GM12891 (cell line): ENCODE data around the gene PPM1E.

Experiments
- POLR2A ChIP-seq: IDR thresholded peaks from 2 replicates; pipeline ENCODE4 v1.6.1; 2011; ENCODE audit warnings: low read depth, low read length, control low read depth
- POLR2AphosphoS5 ChIP-seq: IDR thresholded peaks from 2 replicates; pipeline ENCODE4 v1.6.1; 2011; ENCODE audit warnings: low read depth, low read length, control low read depth
- TAF1 ChIP-seq: IDR thresholded peaks from 2 replicates; pipeline ENCODE4 v1.6.1; 2011; ENCODE audit warnings: low read depth, low read length, control low read depth

DNA sequence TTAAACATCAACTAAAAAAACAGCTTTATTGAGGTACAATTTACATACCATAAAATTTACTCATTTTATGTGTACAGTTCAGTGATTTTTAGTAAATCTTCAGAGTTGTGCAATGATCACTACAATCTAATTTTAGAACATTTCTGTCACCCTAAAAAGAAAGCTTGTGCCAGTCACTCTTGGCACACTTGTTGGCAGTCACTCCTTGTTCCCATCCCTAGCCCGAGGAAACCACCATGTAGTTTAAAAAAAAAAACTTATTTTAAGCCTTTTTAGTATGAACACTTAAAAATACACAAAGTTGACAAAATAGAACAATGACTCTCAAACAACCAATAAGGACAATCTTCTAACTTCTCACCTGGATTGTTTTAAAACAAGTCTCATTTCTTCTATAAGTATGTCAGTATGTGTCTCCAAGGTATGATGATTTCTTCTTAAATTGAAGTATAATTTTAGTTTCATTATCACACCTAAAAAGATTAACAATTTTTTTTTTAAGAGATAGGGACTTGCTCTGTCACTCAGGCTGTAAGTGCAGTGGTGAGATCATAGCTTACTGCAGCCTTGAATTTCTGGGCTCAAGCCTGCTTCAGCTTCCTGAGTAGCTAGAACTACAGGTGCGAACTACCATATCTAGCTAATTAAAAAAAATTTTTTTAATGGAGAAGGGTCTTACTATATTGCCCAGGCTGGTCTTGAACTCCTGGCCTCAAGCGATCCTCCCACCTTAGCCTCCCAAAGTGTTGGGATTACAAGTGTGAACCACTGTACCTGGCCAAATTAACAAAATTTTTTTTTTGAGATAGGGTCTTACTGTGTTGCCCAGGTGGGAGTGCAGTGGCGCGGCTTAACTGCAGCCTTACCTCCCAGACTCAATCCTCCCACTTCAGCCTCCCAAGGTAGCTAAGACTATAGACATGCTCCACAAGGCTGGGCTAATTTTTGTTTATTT lies 53.2 kb downstream of the PPM1E start:
- TF ChIP-seq POLR2A, result no peak
- TF ChIP-seq POLR2AphosphoS5, result no peak
- no peak for TF ChIP-seq TAF1
